H1 (cell line): ENCODE results near the gene FITM1. TPM values are rescaled to one million over a fixed set of nuclear protein-coding genes. Genes with fewer than 3 reads are reported as not detected.

Experiments used
- CHD2 ChIP-seq: IDR thresholded peaks from 2 replicates; pipeline ENCODE4 v1.6.1; 2012; ENCODE audit warnings: low read length, improper control_type of control experiment
- EGR1 ChIP-seq: IDR thresholded peaks from 2 replicates; pipeline ENCODE4 v1.6.1; 2011; ENCODE audit warnings: low read depth, low read length, borderline replicate concordance
- JUND ChIP-seq: IDR thresholded peaks from 2 replicates; pipeline ENCODE4 v1.6.1; 2011; ENCODE audit warnings: mild to moderate bottlenecking, improper control_type of control experiment, low read length
- KDM5A ChIP-seq: fragments of 200-600 bp; IDR thresholded peaks from 2 replicates; pipeline ENCODE4 v1.7.1; 2012; ENCODE audit warnings: mild to moderate bottlenecking, low read length, inconsistent platforms, mixed read lengths
- TBP ChIP-seq: IDR thresholded peaks from 2 replicates; pipeline ENCODE4 v1.6.1; 2011; ENCODE audit warnings: low read depth, low read length, improper control_type of control experiment
- polyA plus RNA-seq, 7 experiments: library from polyadenylated mRNA; depleted of rRNA in 3 of 7; stranded (reverse) in 5 of 7; unstranded in 2 of 7; fragments of >200 nt in 5 of 7; fragments of 200-250 nt in 2 of 7; gene quantifications; 1 replicate in 5 of 7; 2 replicates in 1 of 7; 4 replicates in 1 of 7; pipeline versions ENCODE4 v1.2.1 to v1.2.3, GENCODE V29; 2011 to 2013; ENCODE audit warnings: missing spikeins in 2 of 7, mixed read lengths in 2 of 7
- total RNA-seq: library from RNA; stranded (reverse); fragmentation: NEBNext Ultra II Directional; extraction: Animal tissue kit (Norgen Biotek cat#: 25700); gene quantifications from 2 replicates; pipeline ENCODE4 v1.2.1, GENCODE V29; 2021
- TF ChIP-seq, protein P1 (sequence below): fragments of 300-600 bp; sonication (generic); IDR thresholded peaks from 2 replicates; pipeline ENCODE4 v1.7.1; 2012; ENCODE audit warnings: low read length, moderate library complexity, mild to moderate bottlenecking, inconsistent platforms; ENCODE audit not compliant: insufficient replicate concordance

The FITM1 gene
- total and polyA plus RNA-seq, 2 of the 8 experiments (the other 6 are each of a cell fraction or from before 2014, with no cell fraction given): 0.53 to 0.76 TPM

DNA sequence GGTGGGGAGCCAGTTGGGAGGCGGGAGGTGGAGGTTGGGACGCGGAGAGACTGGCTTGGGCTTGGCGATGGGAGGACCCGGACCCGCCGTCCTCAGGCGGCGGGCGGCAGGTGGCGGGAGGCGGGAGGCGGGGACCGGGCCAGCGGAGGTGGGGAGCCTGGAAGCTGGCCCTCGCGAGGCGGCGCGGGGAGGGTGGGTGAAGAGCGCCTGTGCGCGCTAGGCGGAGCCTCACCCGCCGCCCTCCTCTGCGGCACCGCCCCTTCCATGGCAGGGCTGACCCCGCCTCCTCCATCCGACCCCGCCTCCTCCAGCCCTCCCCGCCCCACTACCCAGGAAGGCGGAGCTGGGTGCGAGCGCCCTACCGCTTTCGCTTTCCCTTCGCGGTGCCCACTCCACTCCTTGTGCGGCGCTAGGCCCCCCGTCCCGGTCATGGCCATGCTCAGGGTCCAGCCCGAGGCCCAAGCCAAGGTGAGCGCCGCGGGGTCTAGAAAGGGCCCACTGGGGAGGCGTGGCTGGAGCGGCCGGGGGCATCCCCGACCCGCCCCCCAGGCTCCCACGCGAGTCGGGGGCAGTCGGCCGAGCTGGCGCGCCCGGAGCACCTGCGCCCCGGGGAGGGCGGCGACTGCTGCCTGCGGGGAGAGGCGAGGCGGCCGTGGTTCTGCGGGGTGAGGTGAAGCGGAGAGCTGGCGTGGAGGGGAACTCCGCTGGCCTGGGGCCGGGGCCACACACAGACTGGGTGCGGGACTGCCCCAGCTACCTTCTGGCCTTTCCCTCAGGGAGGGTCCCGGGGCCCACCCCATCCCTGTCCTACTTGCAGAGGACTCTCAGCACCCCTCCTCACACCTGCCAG, 5.6 kb downstream of the FITM1 start, which contains the start of gene PSME1 (continued):
- TF ChIP-seq, protein P1, sequence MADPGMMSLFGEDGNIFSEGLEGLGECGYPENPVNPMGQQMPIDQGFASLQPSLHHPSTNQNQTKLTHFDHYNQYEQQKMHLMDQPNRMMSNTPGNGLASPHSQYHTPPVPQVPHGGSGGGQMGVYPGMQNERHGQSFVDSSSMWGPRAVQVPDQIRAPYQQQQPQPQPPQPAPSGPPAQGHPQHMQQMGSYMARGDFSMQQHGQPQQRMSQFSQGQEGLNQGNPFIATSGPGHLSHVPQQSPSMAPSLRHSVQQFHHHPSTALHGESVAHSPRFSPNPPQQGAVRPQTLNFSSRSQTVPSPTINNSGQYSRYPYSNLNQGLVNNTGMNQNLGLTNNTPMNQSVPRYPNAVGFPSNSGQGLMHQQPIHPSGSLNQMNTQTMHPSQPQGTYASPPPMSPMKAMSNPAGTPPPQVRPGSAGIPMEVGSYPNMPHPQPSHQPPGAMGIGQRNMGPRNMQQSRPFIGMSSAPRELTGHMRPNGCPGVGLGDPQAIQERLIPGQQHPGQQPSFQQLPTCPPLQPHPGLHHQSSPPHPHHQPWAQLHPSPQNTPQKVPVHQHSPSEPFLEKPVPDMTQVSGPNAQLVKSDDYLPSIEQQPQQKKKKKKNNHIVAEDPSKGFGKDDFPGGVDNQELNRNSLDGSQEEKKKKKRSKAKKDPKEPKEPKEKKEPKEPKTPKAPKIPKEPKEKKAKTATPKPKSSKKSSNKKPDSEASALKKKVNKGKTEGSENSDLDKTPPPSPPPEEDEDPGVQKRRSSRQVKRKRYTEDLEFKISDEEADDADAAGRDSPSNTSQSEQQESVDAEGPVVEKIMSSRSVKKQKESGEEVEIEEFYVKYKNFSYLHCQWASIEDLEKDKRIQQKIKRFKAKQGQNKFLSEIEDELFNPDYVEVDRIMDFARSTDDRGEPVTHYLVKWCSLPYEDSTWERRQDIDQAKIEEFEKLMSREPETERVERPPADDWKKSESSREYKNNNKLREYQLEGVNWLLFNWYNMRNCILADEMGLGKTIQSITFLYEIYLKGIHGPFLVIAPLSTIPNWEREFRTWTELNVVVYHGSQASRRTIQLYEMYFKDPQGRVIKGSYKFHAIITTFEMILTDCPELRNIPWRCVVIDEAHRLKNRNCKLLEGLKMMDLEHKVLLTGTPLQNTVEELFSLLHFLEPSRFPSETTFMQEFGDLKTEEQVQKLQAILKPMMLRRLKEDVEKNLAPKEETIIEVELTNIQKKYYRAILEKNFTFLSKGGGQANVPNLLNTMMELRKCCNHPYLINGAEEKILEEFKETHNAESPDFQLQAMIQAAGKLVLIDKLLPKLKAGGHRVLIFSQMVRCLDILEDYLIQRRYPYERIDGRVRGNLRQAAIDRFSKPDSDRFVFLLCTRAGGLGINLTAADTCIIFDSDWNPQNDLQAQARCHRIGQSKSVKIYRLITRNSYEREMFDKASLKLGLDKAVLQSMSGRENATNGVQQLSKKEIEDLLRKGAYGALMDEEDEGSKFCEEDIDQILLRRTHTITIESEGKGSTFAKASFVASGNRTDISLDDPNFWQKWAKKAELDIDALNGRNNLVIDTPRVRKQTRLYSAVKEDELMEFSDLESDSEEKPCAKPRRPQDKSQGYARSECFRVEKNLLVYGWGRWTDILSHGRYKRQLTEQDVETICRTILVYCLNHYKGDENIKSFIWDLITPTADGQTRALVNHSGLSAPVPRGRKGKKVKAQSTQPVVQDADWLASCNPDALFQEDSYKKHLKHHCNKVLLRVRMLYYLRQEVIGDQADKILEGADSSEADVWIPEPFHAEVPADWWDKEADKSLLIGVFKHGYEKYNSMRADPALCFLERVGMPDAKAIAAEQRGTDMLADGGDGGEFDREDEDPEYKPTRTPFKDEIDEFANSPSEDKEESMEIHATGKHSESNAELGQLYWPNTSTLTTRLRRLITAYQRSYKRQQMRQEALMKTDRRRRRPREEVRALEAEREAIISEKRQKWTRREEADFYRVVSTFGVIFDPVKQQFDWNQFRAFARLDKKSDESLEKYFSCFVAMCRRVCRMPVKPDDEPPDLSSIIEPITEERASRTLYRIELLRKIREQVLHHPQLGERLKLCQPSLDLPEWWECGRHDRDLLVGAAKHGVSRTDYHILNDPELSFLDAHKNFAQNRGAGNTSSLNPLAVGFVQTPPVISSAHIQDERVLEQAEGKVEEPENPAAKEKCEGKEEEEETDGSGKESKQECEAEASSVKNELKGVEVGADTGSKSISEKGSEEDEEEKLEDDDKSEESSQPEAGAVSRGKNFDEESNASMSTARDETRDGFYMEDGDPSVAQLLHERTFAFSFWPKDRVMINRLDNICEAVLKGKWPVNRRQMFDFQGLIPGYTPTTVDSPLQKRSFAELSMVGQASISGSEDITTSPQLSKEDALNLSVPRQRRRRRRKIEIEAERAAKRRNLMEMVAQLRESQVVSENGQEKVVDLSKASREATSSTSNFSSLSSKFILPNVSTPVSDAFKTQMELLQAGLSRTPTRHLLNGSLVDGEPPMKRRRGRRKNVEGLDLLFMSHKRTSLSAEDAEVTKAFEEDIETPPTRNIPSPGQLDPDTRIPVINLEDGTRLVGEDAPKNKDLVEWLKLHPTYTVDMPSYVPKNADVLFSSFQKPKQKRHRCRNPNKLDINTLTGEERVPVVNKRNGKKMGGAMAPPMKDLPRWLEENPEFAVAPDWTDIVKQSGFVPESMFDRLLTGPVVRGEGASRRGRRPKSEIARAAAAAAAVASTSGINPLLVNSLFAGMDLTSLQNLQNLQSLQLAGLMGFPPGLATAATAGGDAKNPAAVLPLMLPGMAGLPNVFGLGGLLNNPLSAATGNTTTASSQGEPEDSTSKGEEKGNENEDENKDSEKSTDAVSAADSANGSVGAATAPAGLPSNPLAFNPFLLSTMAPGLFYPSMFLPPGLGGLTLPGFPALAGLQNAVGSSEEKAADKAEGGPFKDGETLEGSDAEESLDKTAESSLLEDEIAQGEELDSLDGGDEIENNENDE: no peak
- TF ChIP-seq CHD2 (peak; percentile 34; the same call in 1 of the 2 replicates), KDM5A (no peak), TBP (peak; percentile 81), EGR1 (no peak), JUND (no peak)
